H1 (cell line): Measurements from ENCODE around the gene AGAP3. TPM values are rescaled to one million over a fixed set of nuclear protein-coding genes. Genes with fewer than 3 reads are reported as not detected.

Source experiments
- CTCF ChIA-PET: fragments of 300-600 bp; sonication (Branson Sonifier 250); formaldehyde crosslinking; loops from one replicate; lab custom pipeline; 2021; ENCODE audit not compliant: partially characterized antibody; lab: Charles Lee
- POLR2A ChIA-PET: fragments of 300-600 bp; sonication (Branson Sonifier 250); formaldehyde crosslinking; loops from one replicate; lab custom pipeline; 2021; ENCODE audit warnings: inconsistent platforms; ENCODE audit not compliant: partially characterized antibody; lab: Charles Lee
- DNase-seq, 2 experiments: peaks; one replicate each; pipeline versions ENCODE4 v3.0.0 to v3.0.0-alpha.2; 2010 to 2022; ENCODE audit warnings: low spot score in 2 of 2, low read depth in 1 of 2, mixed read lengths in 1 of 2
- FAIRE-seq: peaks from 2 replicates; lab custom pipeline; 2011; peaks lifted over from hg19 to GRCh38; lab: Jason Lieb, UNC
- H2AFZ ChIP-seq: 2 replicates; pipeline ENCODE4 v1.8.1; 2012; ENCODE audit warnings: low read length, inconsistent platforms
- H2AK5ac ChIP-seq: 2 replicates; pipeline ENCODE4 v1.6.1; 2013; ENCODE audit warnings: low read depth, low read length
- H2BK120ac ChIP-seq: replicated peaks from 2 replicates; pipeline ENCODE3; 2013; ENCODE audit warnings: low read depth, low read length, inconsistent platforms
- H2BK12ac ChIP-seq: 2 replicates; pipeline ENCODE4 v1.6.1; 2013; ENCODE audit warnings: low read depth, low read length
- H2BK15ac ChIP-seq: 2 replicates; pipeline ENCODE4 v1.6.1; 2013; ENCODE audit warnings: low read length
- H2BK20ac ChIP-seq: 2 replicates; pipeline ENCODE4 v1.6.1; 2013; ENCODE audit warnings: low read length
- H2BK5ac ChIP-seq: 2 replicates; pipeline ENCODE4 v1.6.1; 2013; ENCODE audit warnings: low read depth, low read length
- H3K14ac ChIP-seq: 2 replicates; pipeline ENCODE4 v1.6.1; 2013; ENCODE audit warnings: inconsistent platforms; ENCODE audit not compliant: insufficient read length
- H3K18ac ChIP-seq: 2 replicates; pipeline ENCODE4 v1.6.1; 2013; ENCODE audit warnings: low read length; ENCODE audit errors: extremely low read depth
- H3K23ac ChIP-seq: 2 replicates; pipeline ENCODE4 v1.6.1; 2013; ENCODE audit warnings: inconsistent platforms; ENCODE audit not compliant: insufficient read length
- H3K23me2 ChIP-seq: 2 replicates; pipeline ENCODE4 v1.6.1; 2013; ENCODE audit warnings: low read depth, low read length
- H3K27ac ChIP-seq: 2 replicates; pipeline ENCODE4 v1.6.1; 2011; ENCODE audit warnings: low read depth, low read length, inconsistent platforms
- H3K27me3 ChIP-seq, 4 experiments: replicated peaks in 1 of 4; 1 replicate in 1 of 4; 2 replicates in 3 of 4; pipeline versions ENCODE4 v1.6.1 to v1.8.1; 2011 to 2013; ENCODE audit warnings: low read length in 3 of 4, mild to moderate bottlenecking in 3 of 4, inconsistent platforms in 2 of 4, mixed read lengths in 2 of 4, moderate library complexity in 1 of 4; ENCODE audit not compliant: control insufficient read depth in 3 of 4, insufficient read depth in 3 of 4; ENCODE audit errors: extremely low read depth in 1 of 4
- H3K36me3 ChIP-seq, 4 experiments: 2 replicates each; pipeline versions ENCODE4 v1.6.1 to v1.8.1; 2011 to 2013; ENCODE audit warnings: mild to moderate bottlenecking in 4 of 4, low read length in 3 of 4, moderate library complexity in 2 of 4, control low read depth in 1 of 4, inconsistent platforms in 1 of 4; ENCODE audit not compliant: insufficient read depth in 4 of 4, control insufficient read depth in 2 of 4
- H3K4ac ChIP-seq: replicated peaks from 2 replicates; pipeline ENCODE3; 2013; ENCODE audit warnings: low read length, low read depth, mixed read lengths, inconsistent platforms; ENCODE audit not compliant: insufficient read length
- H3K4me1 ChIP-seq, 4 experiments: replicated peaks in 1 of 4; 1 replicate in 1 of 4; 2 replicates in 3 of 4; pipeline versions ENCODE4 v1.6.1 to v1.8.1; 2011 to 2013; ENCODE audit warnings: low read length in 3 of 4, inconsistent platforms in 2 of 4, mixed read lengths in 1 of 4; ENCODE audit not compliant: insufficient read depth in 4 of 4, control insufficient read depth in 3 of 4
- H3K4me2 ChIP-seq, 2 experiments: 2 replicates each; pipeline versions ENCODE4 v1.6.1 to v1.8.1; 2011 to 2013; ENCODE audit warnings: low read depth in 2 of 2, low read length in 2 of 2, control low read depth in 1 of 2, inconsistent platforms in 1 of 2, mild to moderate bottlenecking in 1 of 2; ENCODE audit not compliant: insufficient read depth in 1 of 2
- H3K4me3 ChIP-seq, 4 experiments: fragments of 200-600, 300-600 bp in 1 of 4; sonication (generic), shearing (Covaris generic), sonication (Bioruptor Twin) in 1 of 4; 2 replicates each; pipeline versions ENCODE4 v1.5.1 to v1.8.1; 2011 to 2016; ENCODE audit warnings: low read length in 4 of 4, low read depth in 3 of 4, control low read depth in 2 of 4, inconsistent platforms in 2 of 4, mild to moderate bottlenecking in 2 of 4, mixed read lengths in 1 of 4, moderate library complexity in 1 of 4; ENCODE audit not compliant: insufficient read depth in 2 of 4; ENCODE audit errors: extremely low read depth in 1 of 4
- H3K56ac ChIP-seq: replicated peaks from 2 replicates; pipeline ENCODE3; 2013; ENCODE audit warnings: low read depth, mild to moderate bottlenecking, mixed read lengths, low read length, inconsistent platforms; ENCODE audit not compliant: insufficient read length
- H3K79me1 ChIP-seq: 2 replicates; pipeline ENCODE4 v1.6.1; 2013; ENCODE audit warnings: low read depth, low read length, control low read depth
- H3K79me2 ChIP-seq, 2 experiments: 2 replicates each; pipeline versions ENCODE4 v1.6.1 to v1.8.1; 2012 to 2013; ENCODE audit warnings: low read length in 2 of 2, mild to moderate bottlenecking in 2 of 2, inconsistent platforms in 1 of 2; ENCODE audit not compliant: insufficient read depth in 2 of 2, control insufficient read depth in 1 of 2
- H3K9ac ChIP-seq, 4 experiments: replicated peaks in 1 of 4; 1 replicate in 1 of 4; 2 replicates in 3 of 4; pipeline versions ENCODE4 v1.6.1 to v1.8.1; 2011 to 2013; ENCODE audit warnings: low read depth in 3 of 4, low read length in 3 of 4, control low read depth in 2 of 4, mild to moderate bottlenecking in 2 of 4, moderate library complexity in 2 of 4, inconsistent platforms in 1 of 4; ENCODE audit errors: extremely low read depth in 1 of 4
- H3K9me3 ChIP-seq, 2 experiments: 2 replicates each; pipeline versions ENCODE4 v1.6.1 to v1.8.1; 2012 to 2013; ENCODE audit warnings: mild to moderate bottlenecking in 2 of 2, moderate library complexity in 2 of 2, control low read depth in 1 of 2, inconsistent platforms in 1 of 2, low read depth in 1 of 2, low read length in 1 of 2, mixed read lengths in 1 of 2; ENCODE audit not compliant: insufficient read depth in 2 of 2
- H4K20me1 ChIP-seq, 2 experiments: replicated peaks in 1 of 2; 2 replicates each; pipeline versions ENCODE3 to v1.8.1; 2011 to 2013; ENCODE audit warnings: inconsistent platforms in 2 of 2, low read length in 2 of 2, mild to moderate bottlenecking in 1 of 2; ENCODE audit not compliant: insufficient read depth in 2 of 2, control insufficient read depth in 1 of 2
- H4K5ac ChIP-seq: 2 replicates; pipeline ENCODE4 v1.6.1; 2013; ENCODE audit warnings: low read length, low read depth, mixed read lengths, inconsistent platforms; ENCODE audit not compliant: insufficient read length
- H4K8ac ChIP-seq: 2 replicates; pipeline ENCODE4 v1.8.0; 2013; ENCODE audit warnings: mild to moderate bottlenecking, moderate library complexity, low read length, inconsistent platforms; ENCODE audit not compliant: insufficient read depth; ENCODE audit errors: extremely low read depth
- H4K91ac ChIP-seq: replicated peaks from 2 replicates; pipeline ENCODE3; 2013; ENCODE audit warnings: low read length, mixed read lengths, inconsistent platforms; ENCODE audit not compliant: insufficient read length
- CHD2 ChIP-seq: IDR thresholded peaks from 2 replicates; pipeline ENCODE4 v1.6.1; 2012; ENCODE audit warnings: low read length, improper control_type of control experiment
- CTBP2 ChIP-seq: IDR thresholded peaks from 2 replicates; pipeline ENCODE4 v1.7.0; 2011; ENCODE audit warnings: borderline replicate concordance, mild to moderate bottlenecking, moderate library complexity, mixed read lengths, low read length; ENCODE audit not compliant: insufficient read depth, insufficient read length
- EGR1 ChIP-seq: IDR thresholded peaks from 2 replicates; pipeline ENCODE4 v1.6.1; 2011; ENCODE audit warnings: low read depth, low read length, borderline replicate concordance
- EP300 ChIP-seq, 2 experiments: IDR thresholded peaks; 1 replicate in 1 of 2; 2 replicates in 1 of 2; pipeline ENCODE4 v1.6.1; 2011 to 2012; ENCODE audit warnings: low read depth in 2 of 2, low read length in 2 of 2, mild to moderate bottlenecking in 2 of 2, borderline replicate concordance in 1 of 2, inconsistent platforms in 1 of 2, moderate library complexity in 1 of 2
- HDAC2 ChIP-seq, 2 experiments: fragments of 300-600 bp in 1 of 2; sonication (generic) in 1 of 2; IDR thresholded peaks; 2 replicates each; pipeline ENCODE4 v1.6.1; 2011 to 2012; ENCODE audit warnings: low read depth in 2 of 2, low read length in 2 of 2, mild to moderate bottlenecking in 2 of 2, moderate library complexity in 2 of 2, borderline replicate concordance in 1 of 2, inconsistent platforms in 1 of 2
- POLR2AphosphoS5 ChIP-seq: IDR thresholded peaks from 2 replicates; pipeline ENCODE4 v1.6.1; 2011; ENCODE audit warnings: low read depth, low read length
- SP4 ChIP-seq: IDR thresholded peaks from 2 replicates; pipeline ENCODE4 v1.6.1; 2012; ENCODE audit warnings: low read length, inconsistent platforms
- SRF ChIP-seq: IDR thresholded peaks from 2 replicates; pipeline ENCODE4 v1.6.1; 2011; ENCODE audit warnings: mild to moderate bottlenecking, low read depth, low read length, moderate library complexity
- TEAD4 ChIP-seq: IDR thresholded peaks from 2 replicates; pipeline ENCODE4 v1.6.1; 2012; ENCODE audit warnings: low read depth, low read length, inconsistent platforms, mixed read lengths
- YY1 ChIP-seq: IDR thresholded peaks from 2 replicates; pipeline ENCODE4 v1.6.1; 2011; ENCODE audit warnings: low read depth, mild to moderate bottlenecking, low read length
- WGBS, 2 experiments: shearing (Covaris generic) in 1 of 2; methylation state at CpG; one replicate each; pipeline versions ENCODE4 v1.1.6 to v1.1.7; 2013 to 2015; ENCODE audit warnings: low lambda C conversion rate in 2 of 2, mixed read lengths in 2 of 2, inconsistent platforms in 1 of 2, low coverage in 1 of 2, missing lambda C conversion rate in 1 of 2; ENCODE audit not compliant: insufficient replicate concordance in 2 of 2, insufficient coverage in 1 of 2, insufficient read length in 1 of 2; ENCODE audit errors: extremely low coverage in 1 of 2, missing lambda C conversion rate in 1 of 2; 5-methylcytosine and 5-hydroxymethylcytosine counted together
- polyA plus RNA-seq, 7 experiments: library from polyadenylated mRNA; depleted of rRNA in 3 of 7; stranded (reverse) in 5 of 7; unstranded in 2 of 7; fragments of >200 nt in 5 of 7; fragments of 200-250 nt in 2 of 7; gene quantifications; 1 replicate in 5 of 7; 2 replicates in 1 of 7; 4 replicates in 1 of 7; pipeline versions ENCODE4 v1.2.1 to v1.2.3, GENCODE V29; 2011 to 2013; ENCODE audit warnings: missing spikeins in 2 of 7, mixed read lengths in 2 of 7
- total RNA-seq: library from RNA; stranded (reverse); fragmentation: NEBNext Ultra II Directional; extraction: Animal tissue kit (Norgen Biotek cat#: 25700); gene quantifications from 2 replicates; pipeline ENCODE4 v1.2.1, GENCODE V29; 2021

The AGAP3 gene
- total and polyA plus RNA-seq, 2 of the 8 experiments (the other 6 are each of a cell fraction or from before 2014, with no cell fraction given): 66.4 to 120 TPM

DNA sequence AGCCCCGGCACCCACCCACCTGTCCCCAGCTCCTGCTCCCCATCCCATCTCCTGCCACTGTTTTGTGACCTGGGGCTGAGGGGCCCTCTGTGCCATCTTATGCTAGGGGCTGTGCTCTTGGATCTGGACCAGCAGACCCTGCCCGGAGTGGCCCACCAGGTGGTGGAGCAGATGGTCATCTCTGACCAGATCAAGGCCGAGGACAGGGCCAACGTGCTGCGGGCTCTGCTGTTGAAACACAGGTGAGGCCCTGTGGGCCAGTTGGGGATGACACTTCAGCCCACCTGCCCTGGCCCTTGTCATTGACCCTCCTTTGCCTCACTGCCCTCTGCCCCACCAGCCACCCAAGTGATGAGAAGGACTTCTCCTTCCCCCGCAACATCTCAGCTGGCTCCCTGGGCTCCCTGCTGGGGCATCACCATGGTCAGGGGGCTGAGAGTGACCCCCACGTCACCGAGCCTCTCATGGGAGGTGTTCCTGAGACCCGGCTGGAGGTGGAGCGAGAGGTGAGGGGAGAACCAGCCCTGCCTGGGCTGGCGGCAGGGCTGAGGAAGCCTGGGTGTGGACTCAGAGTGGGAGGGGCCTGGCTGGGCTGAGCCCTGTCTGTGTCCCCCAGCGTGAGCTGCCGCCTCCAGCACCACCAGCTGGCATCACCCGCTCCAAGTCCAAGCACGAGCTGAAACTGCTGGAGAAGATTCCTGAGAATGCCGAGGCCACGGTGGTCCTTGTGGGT is 16.3 kb upstream of the AGAP3 start:
- 91% methylated on average over 17 of the region's 17 CpGs; no CpG with 5 or more reads in 1 of the 2 experiments for WGBS, 2 experiments
- no peaks in the 10 kb centered on the region; the same call in 1 of the 2 replicates for H3K79me1 ChIP-seq
- no peak overlapping the region for H2BK15ac ChIP-seq
- no peak overlapping the region for H2AFZ ChIP-seq
- no peak overlapping the region for H3K4me3 ChIP-seq
- no peak overlapping the region for H2AK5ac ChIP-seq
- H4K91ac ChIP-seq: no peak overlapping the region
- ChIA-PET CTCF (interaction anchor here (6.5 kb wide), 1 partner anchor 41 kb away, joined by 36 read pairs; no protein-coding TSS in a partner anchor), POLR2A (interaction anchor here (1.2 to 7.9 kb wide), 4 partner anchors 7 to 15 kb away, joined by 3 to 77 read pairs (median 7); no protein-coding TSS in a partner anchor)
- H3K4ac ChIP-seq: no peak overlapping the region
- H3K23ac ChIP-seq: no peak overlapping the region
- H3K27me3 ChIP-seq: no peaks in the 10 kb centered on the region
- H3K14ac ChIP-seq: no peak overlapping the region
- no peak overlapping the region for H3K27ac ChIP-seq
- H3K36me3 ChIP-seq: peaks cover 25 to 72% (median 51%) of the 10 kb centered on the region in 4 experiments
- no peak overlapping the region for H2BK12ac ChIP-seq
- FAIRE-seq: no peak
- no peak overlapping the region for H3K9ac ChIP-seq
- H4K8ac ChIP-seq: no peak overlapping the region
- DNase-seq: no peak
- no peaks in the 10 kb centered on the region for H3K23me2 ChIP-seq
- H3K79me2 ChIP-seq: no peaks in the 10 kb centered on the region
- H2BK20ac ChIP-seq: no peak overlapping the region
- no peak overlapping the region for H2BK120ac ChIP-seq
- no peak overlapping the region for H3K4me2 ChIP-seq
- H3K4me1 ChIP-seq: peaks cover 3 to 6% (median 5%) of the 10 kb centered on the region in 4 experiments
- H3K56ac ChIP-seq: no peak overlapping the region
- no peak overlapping the region for H2BK5ac ChIP-seq
- H3K18ac ChIP-seq: no peak overlapping the region
- TF ChIP-seq CTBP2 (no peak), EP300 (IDR thresholded peaks at IDR 0.05; ENCODE audit: borderline replicate concordance in 1 of 2, low read depth in 2 of 2, low read length in 2 of 2) (no peak), TEAD4 (no peak), POLR2AphosphoS5 (no peak), CHD2 (no peak), SRF (no peak), HDAC2 (IDR thresholded peaks at IDR 0.05; ENCODE audit: borderline replicate concordance in 1 of 2, low read depth in 2 of 2, low read length in 2 of 2) (no peak), YY1 (no peak), SP4 (no peak), EGR1 (no peak)
- TF ChIP-seq, all 59 proteins: peak for 0
- Histone ChIP-seq H3K9me3 (no peaks in the 10 kb centered on the region), H4K5ac (no peak overlapping the region), H4K20me1 (peaks cover 0 to 15% of the 10 kb centered on the region in 2 experiments)
